ENCODE data around the gene FRMD4A.

- no peak for TF ChIP-seq CTCF (IDR thresholded peaks at IDR 0.05)
- TF ChIP-seq POLR2A (IDR thresholded peaks at IDR 0.05), result no peak
- no peak for TF ChIP-seq EP300 (IDR thresholded peaks at IDR 0.05)
These were observed 572.0 kb downstream of the FRMD4A start for GRCh38 chr10:13758756-13759155.
